HG02642 (cell line): ENCODE results near the gene ACOD1.
"Not testable (repeated sequence)": the region's sequence is repeated elsewhere in the genome, so short reads cannot be mapped to it uniquely, and the experiment has no call there.

Experiments
- ATAC-seq: cut with Tn5 transposase; IDR thresholded peaks from one replicate; pipeline ENCODE4 v1.9.1; 2021; ENCODE audit warnings: mild to moderate bottlenecking; ENCODE audit not compliant: unreplicated experiment, poor library complexity

The ACOD1 gene

GRCh38 chr13:76948149-76948548 is at the start of gene ACOD1:
Gene ACOD1, plus strand, starts transcription at chr13:76948511. Its CDS starts 48 bp downstream, at chr13:76948559.
- ATAC-seq = no peak

- not testable (repeated sequence) for ATAC-seq
Observed at GRCh38 chr13:76899066-76899465, 49.2 kb upstream of the ACOD1 start.

- ATAC-seq = peak; percentile 95
Observed at GRCh38 chr13:76903544-76904162, 44.7 kb upstream of the ACOD1 start.

GRCh38 chr13:76904507-76904906 is 43.8 kb upstream of the ACOD1 start:
- ATAC-seq = no peak

- ATAC-seq = no peak
Observed at GRCh38 chr13:76912476-76912875, 35.8 kb upstream of the ACOD1 start.

- ATAC-seq = no peak
Observed at GRCh38 chr13:76913898-76914297, 34.4 kb upstream of the ACOD1 start.

GRCh38 chr13:76917095-76917494 is 31.2 kb upstream of the ACOD1 start:
- no peak for ATAC-seq

- not testable (repeated sequence) for ATAC-seq
Observed at GRCh38 chr13:76917755-76918481, 30.4 kb upstream of the ACOD1 start.

GRCh38 chr13:76921516-76921915 is 26.8 kb upstream of the ACOD1 start:
- no peak for ATAC-seq

GRCh38 chr13:76925115-76925514 is 23.2 kb upstream of the ACOD1 start:
- ATAC-seq = no peak

- ATAC-seq = no peak
Observed at GRCh38 chr13:76927955-76928354, 20.4 kb upstream of the ACOD1 start.

GRCh38 chr13:76928456-76928855 is 19.9 kb upstream of the ACOD1 start:
- ATAC-seq = no peak

GRCh38 chr13:76929320-76929719 is 19.0 kb upstream of the ACOD1 start:
- ATAC-seq = no peak

GRCh38 chr13:76929851-76930374 is 18.4 kb upstream of the ACOD1 start:
- ATAC-seq = no peak

GRCh38 chr13:76932076-76932475 is 16.2 kb upstream of the ACOD1 start:
- no peak for ATAC-seq

GRCh38 chr13:76934671-76935070 is 13.6 kb upstream of the ACOD1 start:
- no peak for ATAC-seq

- no peak for ATAC-seq
Observed at GRCh38 chr13:76936763-76937162, 11.5 kb upstream of the ACOD1 start.

GRCh38 chr13:76937281-76937820 is 11.0 kb upstream of the ACOD1 start:
- ATAC-seq = no peak

GRCh38 chr13:76939215-76939614 is 9.1 kb upstream of the ACOD1 start:
- ATAC-seq = no peak

- ATAC-seq = no peak
Observed at GRCh38 chr13:76942363-76942762, 5.9 kb upstream of the ACOD1 start.

- no peak for ATAC-seq
Observed at GRCh38 chr13:76943646-76944045, 4.7 kb upstream of the ACOD1 start.
